WTC11 (cell line): ENCODE measurements around the gene ZDHHC7.

Experiments
- GRHL2 ChIP-seq: fragments of 250-450 bp; sonication (Bioruptor Pico); IDR thresholded peaks from 2 replicates; pipeline ENCODE4 v1.8.0; 2022; ENCODE audit warnings: mild to moderate bottlenecking, moderate library complexity; ENCODE audit not compliant: insufficient replicate concordance, severe bottlenecking
- SMAD3 ChIP-seq: sonication (generic); formaldehyde crosslinking; IDR thresholded peaks from 2 replicates; pipeline ENCODE4 v1.8.0; 2022; ENCODE audit warnings: missing genetic modification reagents, mild to moderate bottlenecking, borderline replicate concordance
- TF ChIP-seq, protein P1 (sequence below): fragments of 200-600 bp; IDR thresholded peaks from 2 replicates; pipeline ENCODE4 v1.8.0; 2022; ENCODE audit warnings: antibody characterized with exemption

DNA sequence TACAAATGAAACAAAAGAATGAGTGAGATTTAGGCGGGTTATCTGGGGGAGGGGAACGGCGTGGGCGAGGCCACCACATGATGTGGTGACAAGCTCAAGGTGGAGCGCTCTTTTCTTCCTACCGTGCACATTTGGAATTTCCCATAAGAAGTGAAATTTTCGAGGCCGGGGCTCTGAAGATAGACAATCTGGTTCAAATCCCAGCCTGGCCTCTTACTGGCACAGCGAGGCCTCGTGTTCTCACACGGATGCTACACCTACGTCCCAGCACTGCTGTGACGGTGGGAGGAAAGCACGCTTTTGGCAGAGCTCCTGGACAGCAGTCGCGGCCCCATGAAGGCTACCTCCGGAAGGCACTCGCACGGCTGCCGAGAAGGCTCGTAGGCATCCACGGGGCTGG lies 25.2 kb downstream of the ZDHHC7 start:
- no peak for TF ChIP-seq GRHL2 (CRISPR knock-in tag)
- TF ChIP-seq SMAD3 (CRISPR knock-in tag) = no peak
- TF ChIP-seq, protein P1, sequence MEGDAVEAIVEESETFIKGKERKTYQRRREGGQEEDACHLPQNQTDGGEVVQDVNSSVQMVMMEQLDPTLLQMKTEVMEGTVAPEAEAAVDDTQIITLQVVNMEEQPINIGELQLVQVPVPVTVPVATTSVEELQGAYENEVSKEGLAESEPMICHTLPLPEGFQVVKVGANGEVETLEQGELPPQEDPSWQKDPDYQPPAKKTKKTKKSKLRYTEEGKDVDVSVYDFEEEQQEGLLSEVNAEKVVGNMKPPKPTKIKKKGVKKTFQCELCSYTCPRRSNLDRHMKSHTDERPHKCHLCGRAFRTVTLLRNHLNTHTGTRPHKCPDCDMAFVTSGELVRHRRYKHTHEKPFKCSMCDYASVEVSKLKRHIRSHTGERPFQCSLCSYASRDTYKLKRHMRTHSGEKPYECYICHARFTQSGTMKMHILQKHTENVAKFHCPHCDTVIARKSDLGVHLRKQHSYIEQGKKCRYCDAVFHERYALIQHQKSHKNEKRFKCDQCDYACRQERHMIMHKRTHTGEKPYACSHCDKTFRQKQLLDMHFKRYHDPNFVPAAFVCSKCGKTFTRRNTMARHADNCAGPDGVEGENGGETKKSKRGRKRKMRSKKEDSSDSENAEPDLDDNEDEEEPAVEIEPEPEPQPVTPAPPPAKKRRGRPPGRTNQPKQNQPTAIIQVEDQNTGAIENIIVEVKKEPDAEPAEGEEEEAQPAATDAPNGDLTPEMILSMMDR = no peak
